ENCODE measurements around the gene BICRA. TPM values are rescaled to one million over a fixed set of nuclear protein-coding genes. Genes with fewer than 3 reads are reported as not detected.

Gene BICRA
- total RNA-seq, 1 donor from 2014 or later: 22.9 TPM

- H3K36me3 Mint-ChIP-seq: peaks cover 26% of the 10 kb centered on the region
- H3K27ac Mint-ChIP-seq: no peak overlapping the region
- H3K9me3 Mint-ChIP-seq: no peaks in the 10 kb centered on the region
- no peak overlapping the region for H3K4me3 Mint-ChIP-seq
- DNase-seq (ENCODE audit: extremely low spot score, unreplicated experiment): no peak
- TF ChIP-seq, protein P1, sequence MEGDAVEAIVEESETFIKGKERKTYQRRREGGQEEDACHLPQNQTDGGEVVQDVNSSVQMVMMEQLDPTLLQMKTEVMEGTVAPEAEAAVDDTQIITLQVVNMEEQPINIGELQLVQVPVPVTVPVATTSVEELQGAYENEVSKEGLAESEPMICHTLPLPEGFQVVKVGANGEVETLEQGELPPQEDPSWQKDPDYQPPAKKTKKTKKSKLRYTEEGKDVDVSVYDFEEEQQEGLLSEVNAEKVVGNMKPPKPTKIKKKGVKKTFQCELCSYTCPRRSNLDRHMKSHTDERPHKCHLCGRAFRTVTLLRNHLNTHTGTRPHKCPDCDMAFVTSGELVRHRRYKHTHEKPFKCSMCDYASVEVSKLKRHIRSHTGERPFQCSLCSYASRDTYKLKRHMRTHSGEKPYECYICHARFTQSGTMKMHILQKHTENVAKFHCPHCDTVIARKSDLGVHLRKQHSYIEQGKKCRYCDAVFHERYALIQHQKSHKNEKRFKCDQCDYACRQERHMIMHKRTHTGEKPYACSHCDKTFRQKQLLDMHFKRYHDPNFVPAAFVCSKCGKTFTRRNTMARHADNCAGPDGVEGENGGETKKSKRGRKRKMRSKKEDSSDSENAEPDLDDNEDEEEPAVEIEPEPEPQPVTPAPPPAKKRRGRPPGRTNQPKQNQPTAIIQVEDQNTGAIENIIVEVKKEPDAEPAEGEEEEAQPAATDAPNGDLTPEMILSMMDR (conservative IDR thresholded peaks at IDR 0.05): no peak
- H3K27me3 Mint-ChIP-seq: no peaks in the 10 kb centered on the region
- H3K4me1 Mint-ChIP-seq (ENCODE audit: unreplicated experiment): no peaks in the 10 kb centered on the region
Measured at GRCh38 chr19:47674548-47674947, 65.6 kb downstream of the BICRA start.

DNA sequence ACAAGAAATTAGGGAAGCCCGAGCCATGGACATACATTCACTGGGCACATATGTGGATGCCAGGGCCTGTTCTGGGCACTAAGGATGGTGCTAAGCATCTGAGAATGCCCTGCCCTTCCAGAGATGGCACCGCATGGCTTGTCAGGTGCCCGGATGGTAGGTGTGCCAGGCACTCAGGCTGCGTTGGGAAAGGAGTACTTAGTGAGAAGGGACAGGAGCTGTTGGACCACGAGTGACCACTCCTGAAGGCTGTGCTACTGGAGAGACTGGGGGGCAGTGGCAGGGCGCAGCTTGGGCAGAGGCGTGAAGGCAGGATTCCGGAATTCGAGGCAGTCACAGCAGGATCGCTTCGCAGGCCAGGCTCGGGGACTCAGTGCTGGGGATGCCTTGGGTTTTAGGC, 66.3 kb downstream of the BICRA start:
- Mint-ChIP-seq H3K4me3 (no peak overlapping the region), H3K27me3 (no peaks in the 10 kb centered on the region), H3K36me3 (peaks cover 23% of the 10 kb centered on the region), H3K4me1 (ENCODE audit: unreplicated experiment) (no peaks in the 10 kb centered on the region), H3K9me3 (no peaks in the 10 kb centered on the region), H3K27ac (peak overlapping the region; percentile 14)
- TF ChIP-seq, protein P1 (conservative IDR thresholded peaks at IDR 0.05): no peak
- no peak for DNase-seq (ENCODE audit: extremely low spot score, unreplicated experiment)

DNA sequence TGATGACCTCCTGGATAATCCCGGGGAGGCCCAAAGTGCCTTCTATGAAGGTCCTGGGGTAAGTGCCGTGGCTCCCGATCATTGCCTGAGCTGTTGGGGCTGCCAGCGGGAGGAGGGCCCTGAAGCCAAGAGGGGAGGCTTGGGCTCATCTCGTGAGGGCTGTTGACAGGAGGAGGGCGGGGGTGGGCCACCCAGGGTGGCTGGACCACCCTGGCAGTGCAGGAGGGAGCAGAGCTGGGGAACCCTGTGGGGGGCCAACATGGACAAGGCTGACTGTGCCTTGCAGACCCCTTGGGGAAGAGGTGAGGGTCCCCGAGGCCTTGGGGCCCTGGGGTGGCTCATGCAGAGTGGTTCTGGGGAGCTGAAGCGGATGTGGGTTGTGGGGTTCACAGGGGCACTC, 66.9 kb downstream of the BICRA start:
- no peak overlapping the region for H3K27ac Mint-ChIP-seq
- TF ChIP-seq, protein P1 (conservative IDR thresholded peaks at IDR 0.05): no peak
- DNase-seq (ENCODE audit: extremely low spot score, unreplicated experiment): no peak
- no peak overlapping the region for H3K4me3 Mint-ChIP-seq
- H3K4me1 Mint-ChIP-seq (ENCODE audit: unreplicated experiment): no peaks in the 10 kb centered on the region
- no peaks in the 10 kb centered on the region for H3K9me3 Mint-ChIP-seq
- H3K27me3 Mint-ChIP-seq: no peaks in the 10 kb centered on the region
- H3K36me3 Mint-ChIP-seq: peaks cover 21% of the 10 kb centered on the region

- H3K4me1 Mint-ChIP-seq (ENCODE audit: unreplicated experiment): no peaks in the 10 kb centered on the region
- H3K27me3 Mint-ChIP-seq: no peaks in the 10 kb centered on the region
- H3K9me3 Mint-ChIP-seq: no peaks in the 10 kb centered on the region
- H3K4me3 Mint-ChIP-seq: no peak overlapping the region
- TF ChIP-seq, protein P1 (conservative IDR thresholded peaks at IDR 0.05): no peak
- DNase-seq (ENCODE audit: extremely low spot score, unreplicated experiment): no peak
- H3K27ac Mint-ChIP-seq: no peak overlapping the region
- H3K36me3 Mint-ChIP-seq: peaks cover 25% of the 10 kb centered on the region
Measured at GRCh38 chr19:47676811-47677210, 67.9 kb downstream of the BICRA start.

GRCh38 chr19:47679251-47679900, 70.4 kb downstream of the BICRA start:
- no peak for DNase-seq (ENCODE audit: extremely low spot score, unreplicated experiment)

More at GRCh38 chr19:47679251-47679900, 70.4 kb downstream of the BICRA start:
- Mint-ChIP-seq H3K4me1 (ENCODE audit: unreplicated experiment) (no peaks in the 10 kb centered on the region), H3K9me3 (no peaks in the 10 kb centered on the region), H3K36me3 (peaks cover 24% of the 10 kb centered on the region), H3K4me3 (no peak overlapping the region), H3K27ac (no peak overlapping the region), H3K27me3 (no peaks in the 10 kb centered on the region)
- TF ChIP-seq, protein P1 (conservative IDR thresholded peaks at IDR 0.05): no peak
